IgD-negative memory B cell (primary cell): Measurements from ENCODE around the gene NOL12. TPM values are rescaled to one million over a fixed set of nuclear protein-coding genes. Genes with fewer than 3 reads are reported as not detected.
A peak's percentile ranks its signal among the peaks of the same experiment; 100 is the strongest.
"Not testable (repeated sequence)": the region's sequence is repeated elsewhere in the genome, so short reads cannot be mapped to it uniquely, and the experiment has no call there.

Experiments used
- H3K27ac Mint-ChIP-seq, 3 donors: one replicate each; pipeline ENCODE4 v1.8.0; 2020 to 2022; ENCODE audit warnings: mild to moderate bottlenecking in 3 of 3, mixed read lengths in 3 of 3, moderate library complexity in 1 of 3
- H3K27me3 Mint-ChIP-seq: one replicate; pipeline ENCODE4 v1.8.0; 2021; ENCODE audit warnings: mixed read lengths
- H3K36me3 Mint-ChIP-seq: one replicate; pipeline ENCODE4 v1.8.0; 2020; ENCODE audit warnings: mild to moderate bottlenecking, mixed read lengths
- H3K4me1 Mint-ChIP-seq, 3 donors: one replicate each; pipeline ENCODE4 v1.8.0; 2020 to 2022; ENCODE audit warnings: mixed read lengths in 3 of 3, mild to moderate bottlenecking in 1 of 3
- H3K4me3 Mint-ChIP-seq, 4 donors: one replicate each; pipeline ENCODE4 v1.8.0; 2020 to 2022; ENCODE audit warnings: mild to moderate bottlenecking in 4 of 4, mixed read lengths in 4 of 4, moderate library complexity in 3 of 4
- H3K9me3 Mint-ChIP-seq, 3 donors: one replicate each; pipeline ENCODE4 v1.8.0; 2020 to 2021; ENCODE audit warnings: mixed read lengths in 3 of 3, mild to moderate bottlenecking in 1 of 3
- polyA plus RNA-seq: library from polyadenylated mRNA; unstranded; fragments of 300-500 nt; fragmentation: Illumina TruSeq; gene quantifications from one replicate; pipeline ENCODE4 v1.2.3, GENCODE V29; 2021

Gene NOL12
- polyA plus RNA-seq, 1 donor from 2014 or later, result 47.0 TPM

GRCh38 chr22:37654563-37655251 lies 31.4 kb upstream of the NOL12 start:
- H3K27ac Mint-ChIP-seq, result no peak overlapping the region
- no peaks in the 10 kb centered on the region for H3K36me3 Mint-ChIP-seq
- H3K4me3 Mint-ChIP-seq, result no peak overlapping the region
- peaks cover 11 to 12% (median 11%) of the 10 kb centered on the region in 3 donors for H3K4me1 Mint-ChIP-seq
- no peaks in the 10 kb centered on the region for H3K9me3 Mint-ChIP-seq
- no peaks in the 10 kb centered on the region for H3K27me3 Mint-ChIP-seq

- no peaks in the 10 kb centered on the region for H3K9me3 Mint-ChIP-seq
- H3K4me3 Mint-ChIP-seq, result no peak overlapping the region
- no peaks in the 10 kb centered on the region for H3K36me3 Mint-ChIP-seq
- H3K27me3 Mint-ChIP-seq, result no peaks in the 10 kb centered on the region
- peaks cover 16 to 17% (median 16%) of the 10 kb centered on the region in 3 donors for H3K4me1 Mint-ChIP-seq
- no peak overlapping the region for H3K27ac Mint-ChIP-seq
Measured at GRCh38 chr22:37655252-37655563, 30.9 kb upstream of the NOL12 start.

- H3K4me3 Mint-ChIP-seq, H3K27me3 Mint-ChIP-seq, H3K36me3 Mint-ChIP-seq, H3K9me3 Mint-ChIP-seq: not testable (repeated sequence)
- Mint-ChIP-seq H3K27ac (peak overlapping the region; percentile 54 to 88 (median 81)), H3K4me1 (peaks cover 25 to 30% (median 28%) of the 10 kb centered on the region in 3 donors)
Measured at GRCh38 chr22:37656583-37656982, 29.6 kb upstream of the NOL12 start.

GRCh38 chr22:37657590-37658132 lies 28.5 kb upstream of the NOL12 start:
- Mint-ChIP-seq H3K4me1 (peaks cover 30 to 37% (median 37%) of the 10 kb centered on the region in 3 donors), H3K4me3 (peak overlapping the region; percentile 88 to 96 (median 92)), H3K36me3 (peaks cover 2% of the 10 kb centered on the region), H3K27ac (peak overlapping the region; percentile 87 to 93 (median 90)), H3K9me3 (no peaks in the 10 kb centered on the region), H3K27me3 (no peaks in the 10 kb centered on the region)

GRCh38 chr22:37658133-37659065 lies 27.7 kb upstream of the NOL12 start, which contains the start of gene PDXP:
TSS of gene PDXP (plus strand) at chr22:37658723. CDS start at chr22:37658783, 60 bp downstream.
- H3K4me1 Mint-ChIP-seq, result peaks cover 30 to 38% (median 38%) of the 10 kb centered on the region in 3 donors
- H3K36me3 Mint-ChIP-seq, result peaks cover 2% of the 10 kb centered on the region
- H3K4me3 Mint-ChIP-seq, result peak within 1 kb of the TSS; percentile 88 to 96 (median 96)
- peak within 1 kb of the TSS; percentile 91 to 93 (median 93) for H3K27ac Mint-ChIP-seq
- no peaks in the 10 kb centered on the region for H3K9me3 Mint-ChIP-seq
- H3K27me3 Mint-ChIP-seq, result no peaks in the 10 kb centered on the region

- H3K27ac Mint-ChIP-seq, result peak overlapping the region; percentile 91 to 93 (median 92)
- H3K36me3 Mint-ChIP-seq, result peaks cover 2% of the 10 kb centered on the region
- H3K27me3 Mint-ChIP-seq, result no peaks in the 10 kb centered on the region
- H3K4me3 Mint-ChIP-seq, result peak overlapping the region; percentile 84 to 95 (median 94)
- H3K4me1 Mint-ChIP-seq, result peaks cover 30 to 42% (median 41%) of the 10 kb centered on the region in 3 donors
- H3K9me3 Mint-ChIP-seq, result no peaks in the 10 kb centered on the region
Measured at GRCh38 chr22:37659066-37659896, 26.9 kb upstream of the NOL12 start.

GRCh38 chr22:37659897-37660708 lies 26.0 kb upstream of the NOL12 start:
- H3K4me1 Mint-ChIP-seq, result peaks cover 30 to 42% (median 42%) of the 10 kb centered on the region in 3 donors
- peaks cover 2% of the 10 kb centered on the region for H3K36me3 Mint-ChIP-seq
- H3K9me3 Mint-ChIP-seq, result no peaks in the 10 kb centered on the region
- H3K27me3 Mint-ChIP-seq, result no peaks in the 10 kb centered on the region
- H3K27ac Mint-ChIP-seq, result peak overlapping the region; percentile 91 to 93 (median 92)
- H3K4me3 Mint-ChIP-seq, result peak overlapping the region; percentile 84 to 95 (median 94)

- H3K9me3 Mint-ChIP-seq, result no peaks in the 10 kb centered on the region
- no peaks in the 10 kb centered on the region for H3K27me3 Mint-ChIP-seq
- H3K4me3 Mint-ChIP-seq, result peak overlapping the region; percentile 38 to 95 (median 90)
- H3K27ac Mint-ChIP-seq, result peak overlapping the region; percentile 91 to 93 (median 92)
- H3K36me3 Mint-ChIP-seq, result peaks cover 2% of the 10 kb centered on the region
- H3K4me1 Mint-ChIP-seq, result peaks cover 30 to 42% (median 42%) of the 10 kb centered on the region in 3 donors
Measured at GRCh38 chr22:37660709-37661045, 25.5 kb upstream of the NOL12 start.

- Mint-ChIP-seq H3K4me3 (peak overlapping the region in 3 of 4 donors; percentile 77 to 95 (median 87)), H3K9me3 (no peaks in the 10 kb centered on the region), H3K36me3 (peaks cover 2% of the 10 kb centered on the region), H3K27ac (peak overlapping the region; percentile 91 to 94 (median 93)), H3K27me3 (no peaks in the 10 kb centered on the region), H3K4me1 (peaks cover 30 to 42% (median 42%) of the 10 kb centered on the region in 3 donors)
Measured at GRCh38 chr22:37661160-37661924, 24.8 kb upstream of the NOL12 start.

- Mint-ChIP-seq H3K27ac (peak overlapping the region; percentile 86 to 95 (median 88)), H3K27me3 (no peaks in the 10 kb centered on the region)
Measured at GRCh38 chr22:37662039-37662438, 24.1 kb upstream of the NOL12 start.

GRCh38 chr22:37663521-37664140 lies 22.5 kb upstream of the NOL12 start:
- Mint-ChIP-seq H3K4me1 (peaks cover 21 to 38% (median 37%) of the 10 kb centered on the region in 3 donors), H3K4me3 (peak overlapping the region in 2 of 4 donors; percentile 7 to 38), H3K27me3 (no peaks in the 10 kb centered on the region), H3K9me3 (no peaks in the 10 kb centered on the region), H3K27ac (peak overlapping the region in 1 of 3 donors; percentile 88), H3K36me3 (peaks cover 2% of the 10 kb centered on the region)

More at GRCh38 chr22:37662039-37662438, 24.1 kb upstream of the NOL12 start:
- Mint-ChIP-seq H3K4me3 (peak overlapping the region; percentile 3 to 95 (median 72)), H3K36me3 (peaks cover 2% of the 10 kb centered on the region), H3K4me1 (peaks cover 30 to 44% (median 42%) of the 10 kb centered on the region in 3 donors), H3K9me3 (no peaks in the 10 kb centered on the region)

GRCh38 chr22:37664249-37665101 lies 21.7 kb upstream of the NOL12 start:
- Mint-ChIP-seq H3K9me3 (no peaks in the 10 kb centered on the region), H3K27me3 (no peaks in the 10 kb centered on the region), H3K4me3 (no peak overlapping the region), H3K4me1 (peaks cover 22 to 35% (median 34%) of the 10 kb centered on the region in 3 donors), H3K36me3 (peaks cover 2% of the 10 kb centered on the region), H3K27ac (peak overlapping the region in 1 of 3 donors; percentile 70)
